ENCODE data around the gene POU3F2. TPM values are rescaled to one million over a fixed set of nuclear protein-coding genes. Genes with fewer than 3 reads are reported as not detected.

Gene POU3F2
- total and polyA plus RNA-seq, 9 of the 15 experiments (the other 6 are each of a cell fraction or from before 2014, with no cell fraction given): 0.08 to 0.46 (median 0.36) TPM

DNA sequence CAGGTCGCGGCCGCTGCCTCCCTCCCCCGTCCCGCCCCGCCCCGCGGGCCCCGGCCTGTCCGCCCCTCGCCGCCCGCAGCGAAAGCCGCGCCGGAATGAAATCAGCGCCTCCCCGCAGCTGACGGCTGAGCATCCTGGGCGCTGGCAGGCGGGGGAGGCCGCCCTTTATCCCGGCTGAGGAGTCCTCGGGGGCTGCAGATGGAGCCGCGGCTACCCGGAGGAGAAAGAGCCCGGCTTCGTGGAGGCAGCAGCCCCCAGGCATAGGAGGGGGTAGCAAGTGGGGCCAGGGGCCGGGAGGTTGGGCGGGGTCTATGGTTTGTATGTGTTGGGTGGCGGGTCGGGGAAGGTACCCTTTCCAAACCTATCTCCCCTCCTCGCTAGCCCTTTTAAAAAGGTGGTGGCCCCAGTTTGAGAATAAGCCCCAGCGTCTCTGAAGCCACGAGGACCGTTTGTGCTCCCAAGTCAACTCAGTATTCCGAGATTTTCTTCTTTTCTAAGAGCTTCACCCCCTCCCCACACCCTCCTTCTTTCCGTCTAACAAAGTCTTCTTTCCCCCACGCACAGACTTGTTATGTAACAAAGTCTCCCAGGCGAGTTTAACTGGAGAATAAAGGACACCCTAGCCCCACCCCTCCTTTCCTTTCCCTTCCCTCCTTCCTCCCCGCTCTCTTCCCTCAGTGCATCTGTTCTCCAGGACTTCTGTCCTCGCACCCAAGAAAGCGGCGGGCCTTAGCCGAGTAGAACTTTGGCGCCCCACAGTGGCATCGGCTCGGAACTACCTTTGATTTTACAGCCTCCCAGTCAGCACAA lies 11.0 kb downstream of the POU3F2 start (continued):
- TF ChIP-seq ARID2 (IDR thresholded peaks at IDR 0.05): peak; percentile 82
- no peak for TF ChIP-seq RNF219 (CRISPR knock-in tag; IDR thresholded peaks at IDR 0.05)
- TF ChIP-seq PHF20 (IDR thresholded peaks at IDR 0.05; ENCODE audit: partially characterized antibody): no peak
- 0 out of 2 replicates have a peak, but pooled peaks have one; percentile 20 for TF ChIP-seq NBN (IDR thresholded peaks at IDR 0.05; ENCODE audit: low read depth)
- no peak for TF ChIP-seq BCL6 (CRISPR knock-in tag; IDR thresholded peaks at IDR 0.05)
- TF ChIP-seq STAG1 (CRISPR knock-in tag; IDR thresholded peaks at IDR 0.05; ENCODE audit: borderline replicate concordance): peak; percentile 77; the same call in 1 of the 2 replicates
- no peak for TF ChIP-seq ZNF785 (CRISPR knock-in tag; IDR thresholded peaks at IDR 0.05)
- TF ChIP-seq ETV6 (IDR thresholded peaks at IDR 0.05; ENCODE audit: borderline replicate concordance in 1 of 2, low read depth in 2 of 2, low read length in 1 of 2): no peak
- TF ChIP-seq ETV6 (CRISPR knock-in tag; IDR thresholded peaks at IDR 0.05; ENCODE audit: borderline replicate concordance): no peak
- no peak for TF ChIP-seq RBM15 (IDR thresholded peaks at IDR 0.05; ENCODE audit: insufficient read depth, low read length)
- TF ChIP-seq ZNF324 (CRISPR knock-in tag; IDR thresholded peaks at IDR 0.05): no peak
- TF ChIP-seq, protein P1, sequence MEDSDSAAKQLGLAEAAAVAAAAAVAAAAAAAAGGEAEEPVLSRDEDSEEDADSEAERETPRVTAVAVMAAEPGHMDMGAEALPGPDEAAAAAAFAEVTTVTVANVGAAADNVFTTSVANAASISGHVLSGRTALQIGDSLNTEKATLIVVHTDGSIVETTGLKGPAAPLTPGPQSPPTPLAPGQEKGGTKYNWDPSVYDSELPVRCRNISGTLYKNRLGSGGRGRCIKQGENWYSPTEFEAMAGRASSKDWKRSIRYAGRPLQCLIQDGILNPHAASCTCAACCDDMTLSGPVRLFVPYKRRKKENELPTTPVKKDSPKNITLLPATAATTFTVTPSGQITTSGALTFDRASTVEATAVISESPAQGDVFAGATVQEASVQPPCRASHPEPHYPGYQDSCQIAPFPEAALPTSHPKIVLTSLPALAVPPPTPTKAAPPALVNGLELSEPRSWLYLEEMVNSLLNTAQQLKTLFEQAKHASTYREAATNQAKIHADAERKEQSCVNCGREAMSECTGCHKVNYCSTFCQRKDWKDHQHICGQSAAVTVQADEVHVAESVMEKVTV (CRISPR knock-in tag; IDR thresholded peaks at IDR 0.05): peak; percentile 64; the same call in 1 of the 2 replicates
- TF ChIP-seq UBTF (IDR thresholded peaks at IDR 0.05; ENCODE audit: borderline replicate concordance in 1 of 2, low read depth in 2 of 2, low read length in 2 of 2): no peak
- TF ChIP-seq SETDB1 (IDR thresholded peaks at IDR 0.05; ENCODE audit: low read length): no peak
- TF ChIP-seq RAD21 (CRISPR knock-in tag; conservative IDR thresholded peaks at IDR 0.05 in 1 of 2, IDR thresholded peaks at IDR 0.05 in 1 of 2): peak; percentile 69 to 89
- no peak for TF ChIP-seq NR2F6 (CRISPR knock-in tag; IDR thresholded peaks at IDR 0.05)
- no peak for TF ChIP-seq POLR2A (conservative IDR thresholded peaks at IDR 0.05)
